Omental fat pad (tissue), 4 donors: ENCODE data around the gene B4GALT5. TPM values are rescaled to one million over a fixed set of nuclear protein-coding genes. Genes with fewer than 3 reads are reported as not detected.
A peak's percentile ranks its signal among the peaks of the same experiment; 100 is the strongest.
"Not testable (repeated sequence)": the region's sequence is repeated elsewhere in the genome, so short reads cannot be mapped to it uniquely, and the experiment has no call there.

Experiments
- ATAC-seq: fragments of 150-250 bp; one replicate; pipeline ENCODE4 v1.9.1; 2016; ENCODE audit warnings: mild to moderate bottlenecking, moderate library complexity; ENCODE audit not compliant: low FRiP score
- DNase-seq: peaks from one replicate; pipeline ENCODE4 v3.0.0-alpha.2; 2019; ENCODE audit warnings: low spot score
- total RNA-seq, 4 donors: library from RNA; depleted of rRNA; stranded (reverse); fragments of >200 nt; gene quantifications; one replicate each; pipeline ENCODE4 v1.1.0, GENCODE V29; 2016
- TF ChIP-seq, protein P1 (sequence below), 3 donors: fragments of 450-650 bp; IDR thresholded peaks; one replicate each; pipeline ENCODE4 v1.5.1; 2016 to 2017; ENCODE audit warnings: antibody characterized with exemption in 3 of 3, mild to moderate bottlenecking in 3 of 3, moderate library complexity in 2 of 3

The B4GALT5 gene
- total RNA-seq, 4 donors from 2014 or later: 27.0 to 93.1 (median 31.3) TPM

DNA sequence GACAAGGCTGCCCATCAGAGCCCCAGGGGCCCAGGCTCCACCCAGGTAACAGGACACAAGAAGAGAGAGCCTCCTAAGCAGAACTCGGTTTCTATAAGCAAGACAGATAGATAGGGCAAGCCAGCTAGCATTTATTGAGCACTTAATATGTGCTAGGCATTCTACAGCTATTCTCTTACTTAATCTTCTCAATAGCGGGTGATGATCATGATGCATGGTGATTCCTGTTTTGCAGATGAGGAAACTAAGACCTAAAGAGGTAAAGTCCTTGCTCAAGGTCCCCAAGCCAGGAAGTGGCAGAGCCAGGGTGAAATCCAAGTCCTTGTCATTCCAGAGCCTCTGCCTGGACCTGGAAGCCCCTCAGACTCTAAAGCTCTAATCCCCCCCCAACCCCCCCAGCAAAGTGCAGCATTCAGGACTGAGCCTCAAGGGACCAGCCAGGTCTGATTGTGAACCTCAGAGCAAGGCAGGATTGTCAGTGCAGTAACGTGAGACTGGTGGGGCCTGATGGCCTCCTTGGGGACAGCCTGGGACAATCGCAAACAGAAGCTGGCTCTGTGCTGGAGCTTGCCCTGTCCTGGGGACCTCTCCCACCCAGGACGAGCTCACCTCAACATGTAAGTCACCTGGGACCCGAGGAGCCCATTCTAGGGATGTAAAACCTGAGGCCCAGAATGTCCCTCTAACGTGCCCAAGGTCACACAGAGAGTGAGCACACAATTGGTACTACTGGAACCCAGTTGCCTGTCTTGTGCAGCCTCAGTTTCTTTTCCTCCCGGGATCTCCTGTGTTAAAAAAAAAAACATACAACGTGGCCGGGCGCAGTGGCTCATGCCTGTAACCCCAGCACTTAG, 97.3 kb downstream of the B4GALT5 start:
- no peak for ATAC-seq
- TF ChIP-seq, protein P1, sequence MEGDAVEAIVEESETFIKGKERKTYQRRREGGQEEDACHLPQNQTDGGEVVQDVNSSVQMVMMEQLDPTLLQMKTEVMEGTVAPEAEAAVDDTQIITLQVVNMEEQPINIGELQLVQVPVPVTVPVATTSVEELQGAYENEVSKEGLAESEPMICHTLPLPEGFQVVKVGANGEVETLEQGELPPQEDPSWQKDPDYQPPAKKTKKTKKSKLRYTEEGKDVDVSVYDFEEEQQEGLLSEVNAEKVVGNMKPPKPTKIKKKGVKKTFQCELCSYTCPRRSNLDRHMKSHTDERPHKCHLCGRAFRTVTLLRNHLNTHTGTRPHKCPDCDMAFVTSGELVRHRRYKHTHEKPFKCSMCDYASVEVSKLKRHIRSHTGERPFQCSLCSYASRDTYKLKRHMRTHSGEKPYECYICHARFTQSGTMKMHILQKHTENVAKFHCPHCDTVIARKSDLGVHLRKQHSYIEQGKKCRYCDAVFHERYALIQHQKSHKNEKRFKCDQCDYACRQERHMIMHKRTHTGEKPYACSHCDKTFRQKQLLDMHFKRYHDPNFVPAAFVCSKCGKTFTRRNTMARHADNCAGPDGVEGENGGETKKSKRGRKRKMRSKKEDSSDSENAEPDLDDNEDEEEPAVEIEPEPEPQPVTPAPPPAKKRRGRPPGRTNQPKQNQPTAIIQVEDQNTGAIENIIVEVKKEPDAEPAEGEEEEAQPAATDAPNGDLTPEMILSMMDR (IDR thresholded peaks at IDR 0.05): no peak
- no peak for DNase-seq

- TF ChIP-seq, protein P1 (IDR thresholded peaks at IDR 0.05): no peak
- DNase-seq (no peak), ATAC-seq (no peak)
Measured at GRCh38 chr20:49615401-49616153, 98.1 kb downstream of the B4GALT5 start.

DNA sequence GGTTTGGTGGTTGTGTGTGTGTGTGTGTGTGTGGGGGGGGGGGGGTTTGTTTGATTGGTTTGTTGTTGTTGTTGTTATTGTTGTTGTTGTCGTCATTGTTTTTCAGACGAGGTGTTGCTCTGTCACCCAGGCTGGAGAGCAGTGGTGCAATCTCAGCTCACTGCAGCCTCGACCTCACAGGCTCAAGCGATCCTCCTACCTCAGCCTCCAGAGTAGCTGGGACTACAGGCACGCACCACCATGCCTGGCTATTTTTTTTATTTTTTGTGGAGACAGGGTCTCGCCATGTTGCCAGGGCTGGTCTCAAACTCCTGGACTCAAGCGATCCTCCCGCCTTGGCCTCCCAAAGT, 98.7 kb downstream of the B4GALT5 start:
- DNase-seq, ATAC-seq: not testable (repeated sequence)

GRCh38 chr20:49614338-49615050, 99.2 kb downstream of the B4GALT5 start:
- TF ChIP-seq, protein P1 (IDR thresholded peaks at IDR 0.05): no peak
- ATAC-seq (no peak), DNase-seq (no peak)

DNA sequence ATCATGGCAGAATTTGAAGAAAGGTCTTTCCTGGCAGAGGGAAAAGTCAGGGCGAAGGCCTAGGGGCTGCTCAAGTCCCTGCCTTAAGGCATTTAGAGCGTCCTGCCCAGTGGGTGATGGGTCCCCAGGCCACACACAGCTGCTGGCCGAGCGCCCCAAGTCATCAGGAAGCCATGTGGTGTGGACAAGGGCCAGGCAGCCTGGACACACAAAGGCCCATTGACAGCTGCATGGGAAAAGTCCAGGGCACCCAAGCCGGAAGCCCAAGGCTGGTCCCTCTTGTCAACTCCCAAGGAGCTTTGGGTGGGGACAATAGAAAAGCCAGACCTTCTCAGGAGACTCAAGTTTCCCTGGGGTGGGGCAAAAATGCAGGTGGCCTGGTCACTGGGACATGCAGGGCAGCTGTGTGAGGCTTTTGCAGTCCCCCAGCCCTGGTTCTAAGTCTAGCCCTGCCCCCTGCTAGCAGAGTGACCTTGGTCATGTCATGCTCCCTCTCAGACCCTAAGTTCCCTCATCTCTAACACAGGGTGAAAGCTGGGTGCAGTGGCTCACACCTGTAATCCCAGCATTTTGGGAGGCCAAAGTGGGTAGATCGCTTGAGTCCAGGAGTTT, 101.4 kb downstream of the B4GALT5 start:
- TF ChIP-seq, protein P1 (IDR thresholded peaks at IDR 0.05): no peak
- no peak for ATAC-seq
- no peak for DNase-seq

- not testable (repeated sequence) for ATAC-seq
Measured at GRCh38 chr20:49611539-49612126, 102.0 kb downstream of the B4GALT5 start.

GRCh38 chr20:49610691-49611538, 102.8 kb downstream of the B4GALT5 start:
- DNase-seq (peak; percentile 69), ATAC-seq (peak; percentile 59)
- TF ChIP-seq, protein P1 (IDR thresholded peaks at IDR 0.05): peak in 2 of 3 donors; percentile 97 to 98

More at GRCh38 chr20:49611539-49612126, 102.0 kb downstream of the B4GALT5 start:
- not testable (repeated sequence) for DNase-seq
